DND-41 (cell line): Measurements from ENCODE around the gene PRC1.

ENCODE experiments used
- ATAC-seq: fragments of 200-7000 bp; cut with Tn5 transposase; 3 replicates; pipeline ENCODE4 v1.9.1; 2021; ENCODE audit warnings: low read depth; ENCODE audit not compliant: insufficient read depth
- DNase-seq: peaks from one replicate; pipeline ENCODE4 v3.0.0-alpha.2; 2020
- H2AFZ ChIP-seq: 2 replicates; pipeline ENCODE4 v1.6.0; 2012; ENCODE audit warnings: low read depth, low read length
- H3K27ac ChIP-seq: 2 replicates; pipeline ENCODE4 v1.5.1; 2012; ENCODE audit warnings: low read length, inconsistent platforms
- H3K27me3 ChIP-seq: fragments of 200-600 bp; sonication (generic); 2 replicates; pipeline ENCODE4 v1.6.0; 2012; ENCODE audit warnings: low read length, mild to moderate bottlenecking, inconsistent platforms; ENCODE audit not compliant: insufficient read depth, poor library complexity
- H3K36me3 ChIP-seq: 2 replicates; pipeline ENCODE4 v1.5.1; 2012; ENCODE audit warnings: low read length, inconsistent platforms; ENCODE audit not compliant: insufficient read depth
- H3K4me1 ChIP-seq: 2 replicates; pipeline ENCODE4 v1.5.1; 2012; ENCODE audit warnings: mild to moderate bottlenecking, low read length; ENCODE audit not compliant: insufficient read depth
- H3K4me2 ChIP-seq: 2 replicates; pipeline ENCODE4 v1.6.0; 2012; ENCODE audit warnings: mild to moderate bottlenecking, moderate library complexity, low read length, inconsistent platforms; ENCODE audit not compliant: insufficient read depth
- H3K4me3 ChIP-seq, 2 experiments: fragments of 200-600 bp in 1 of 2; shearing (Covaris generic) in 1 of 2; 2 replicates each; pipeline ENCODE4 v1.5.1; 2012 to 2016; ENCODE audit warnings: inconsistent platforms in 2 of 2, low read length in 2 of 2, mild to moderate bottlenecking in 2 of 2, low read depth in 1 of 2, moderate library complexity in 1 of 2
- H3K79me2 ChIP-seq: 2 replicates; pipeline ENCODE4 v1.6.0; 2012; ENCODE audit warnings: low read length, inconsistent platforms; ENCODE audit not compliant: insufficient read depth
- H3K9ac ChIP-seq: 2 replicates; pipeline ENCODE4 v1.6.0; 2012; ENCODE audit warnings: low read depth, mild to moderate bottlenecking, inconsistent platforms, low read length, moderate library complexity
- H3K9me3 ChIP-seq: 2 replicates; pipeline ENCODE4 v1.5.1; 2012; ENCODE audit warnings: low read length, moderate library complexity, mild to moderate bottlenecking, inconsistent platforms; ENCODE audit not compliant: insufficient read depth, severe bottlenecking
- H4K20me1 ChIP-seq: 2 replicates; pipeline ENCODE4 v1.6.0; 2012; ENCODE audit warnings: low read length; ENCODE audit not compliant: insufficient read depth
- CTCF ChIP-seq: IDR thresholded peaks from 2 replicates; pipeline ENCODE4 v1.5.1; 2012; ENCODE audit warnings: borderline replicate concordance, low read length, moderate library complexity, mild to moderate bottlenecking; ENCODE audit not compliant: poor library complexity, severe bottlenecking; ENCODE audit errors: extremely low read depth
- EZH2 ChIP-seq: IDR thresholded peaks from 3 replicates; pipeline ENCODE4 v1.6.1; 2012; ENCODE audit warnings: borderline replicate concordance, low read depth, mild to moderate bottlenecking, moderate library complexity, low read length, inconsistent platforms; ENCODE audit not compliant: severe bottlenecking

The PRC1 gene

DNA sequence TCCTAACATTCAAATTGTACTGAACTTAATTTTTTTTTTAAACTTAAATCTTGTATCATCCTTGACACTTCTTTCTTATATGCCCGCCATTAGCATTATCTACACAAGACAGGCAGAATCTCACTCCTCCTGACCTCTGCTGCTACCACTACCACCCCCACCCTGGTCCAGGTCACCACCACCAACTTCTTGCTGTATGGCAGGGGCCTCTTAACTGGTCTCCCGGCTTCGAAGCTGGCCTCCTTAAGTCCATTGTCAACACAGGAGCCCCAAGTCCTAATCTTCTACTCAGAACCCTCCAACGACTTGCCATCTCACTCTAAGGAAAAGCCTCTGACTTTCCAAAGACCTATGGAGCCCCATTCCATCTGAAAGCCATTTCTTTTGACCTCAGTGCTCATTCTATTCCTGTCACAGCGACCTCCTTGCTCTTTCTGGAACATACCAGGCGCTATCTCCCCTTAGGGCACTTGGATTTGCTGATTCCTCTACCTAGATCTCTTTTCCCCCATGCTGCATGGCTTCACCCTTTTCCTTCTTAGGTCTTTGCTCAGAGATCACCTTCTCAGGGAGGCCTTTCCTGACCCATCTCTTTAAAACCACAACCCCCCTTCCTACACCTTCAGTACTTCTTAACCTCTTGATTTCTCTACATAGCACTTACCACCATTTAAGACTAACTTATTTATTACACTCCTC is 2.6 kb downstream of the PRC1 start:
- no peak overlapping the region for H3K9ac ChIP-seq
- H3K27ac ChIP-seq, result peak overlapping the region; percentile 44; the same call in 1 of the 2 replicates
- peaks cover 90% of the 10 kb centered on the region for H3K79me2 ChIP-seq
- peaks cover 5% of the 10 kb centered on the region; the same call in 1 of the 2 replicates for H3K36me3 ChIP-seq
- H3K9me3 ChIP-seq, result no peaks in the 10 kb centered on the region
- H3K27me3 ChIP-seq, result no peaks in the 10 kb centered on the region
- peaks cover 28% of the 10 kb centered on the region for H4K20me1 ChIP-seq
- H3K4me1 ChIP-seq, result peaks cover 41% of the 10 kb centered on the region
- no peak for ATAC-seq
- TF ChIP-seq EZH2 (no peak), CTCF (no peak)
- H3K4me2 ChIP-seq, result peak overlapping the region; percentile 75; the same call in 1 of the 2 replicates
- DNase-seq, result no peak
- no peak overlapping the region for H2AFZ ChIP-seq
- peak overlapping the region in 1 of 2 experiments; percentile 39; a peak in 3 of 4 replicates for H3K4me3 ChIP-seq

GRCh38 chr15:90990446-90990845 is 3.9 kb downstream of the PRC1 start:
- TF ChIP-seq EZH2 (no peak), CTCF (no peak)
- peaks cover 96% of the 10 kb centered on the region for H3K79me2 ChIP-seq
- no peak overlapping the region for H3K27ac ChIP-seq
- no peak for DNase-seq
- H3K36me3 ChIP-seq, result peaks cover 13% of the 10 kb centered on the region
- peak overlapping the region; percentile 27; the same call in 1 of the 2 replicates for H3K4me2 ChIP-seq
- H2AFZ ChIP-seq, result no peak overlapping the region
- H3K9ac ChIP-seq, result no peak overlapping the region
- no peaks in the 10 kb centered on the region for H3K9me3 ChIP-seq
- peaks cover 36% of the 10 kb centered on the region for H4K20me1 ChIP-seq
- ATAC-seq, result no peak
- no peak overlapping the region for H3K4me3 ChIP-seq
- no peaks in the 10 kb centered on the region for H3K27me3 ChIP-seq
- H3K4me1 ChIP-seq, result peaks cover 32% of the 10 kb centered on the region

DNA sequence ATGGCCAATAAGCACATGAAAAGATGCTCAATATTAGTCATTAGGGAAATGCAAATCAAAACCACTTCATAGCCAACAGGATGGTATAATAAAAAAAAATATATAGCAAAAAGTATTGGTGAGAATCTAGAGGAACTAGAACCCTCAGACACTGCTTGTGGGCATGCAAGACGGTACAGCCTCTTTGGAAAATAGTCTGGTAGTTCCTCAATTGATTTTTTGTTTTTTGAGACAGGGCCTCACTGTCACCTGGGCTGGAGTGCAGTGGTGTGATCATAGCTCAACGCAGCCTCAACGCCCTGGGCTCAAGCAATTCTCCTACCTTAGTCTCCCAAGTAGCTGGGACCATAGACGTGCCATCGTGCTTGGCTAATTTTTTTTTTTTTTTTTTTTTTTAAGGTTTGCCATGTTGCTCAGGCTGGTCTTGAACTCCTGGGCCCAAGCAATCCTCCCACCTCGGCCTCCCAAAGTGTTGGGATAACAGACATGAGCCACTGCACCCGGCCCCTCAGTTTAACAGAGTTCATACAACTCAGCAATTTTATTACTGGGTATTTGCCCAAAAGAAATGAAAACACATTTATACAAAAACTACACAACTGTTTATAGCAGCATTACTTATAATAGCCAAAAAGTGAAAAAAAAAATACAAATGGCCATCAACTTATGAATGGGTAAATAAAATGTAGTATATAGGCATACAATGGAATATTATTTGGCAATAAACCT is 5.1 kb downstream of the PRC1 start:
- Histone ChIP-seq H3K27ac (no peak overlapping the region), H3K4me1 (peaks cover 27% of the 10 kb centered on the region), H3K9ac (no peak overlapping the region), H2AFZ (no peak overlapping the region), H3K79me2 (peaks cover 99% of the 10 kb centered on the region), H3K4me2 (peak overlapping the region; percentile 39; the same call in 1 of the 2 replicates), H3K36me3 (peaks cover 19% of the 10 kb centered on the region), H3K27me3 (no peaks in the 10 kb centered on the region), H3K9me3 (no peaks in the 10 kb centered on the region), H3K4me3 (no peak overlapping the region), H4K20me1 (peaks cover 43% of the 10 kb centered on the region)
- no peak for TF ChIP-seq CTCF
- DNase-seq (no peak), ATAC-seq (no peak)
